ENCODE measurements around the gene OAT.

OAT gene

GRCh38 chr10:124461642-124462347 lies 43.1 kb upstream of the OAT start, which contains the start of gene LHPP:
LHPP (plus strand) TSS chr10:124461823; CDS start chr10:124461863, 40 bp downstream.
- no peaks in the 10 kb centered on the region for H3K9me2 ChIP-seq (replicated peaks; ENCODE audit: low read depth, low read length)
- peak within 1 kb of the TSS; percentile 68 for H3K9ac ChIP-seq (ENCODE audit: low read depth, low read length, poor library complexity, severe bottlenecking)
- H3K79me2 ChIP-seq (ENCODE audit: insufficient read depth, low read length): peaks cover 6% of the 10 kb centered on the region; the same call in 1 of the 2 replicates
- peak within 1 kb of the TSS; percentile 99 for H2AFZ ChIP-seq (ENCODE audit: low read length)
- no peaks in the 10 kb centered on the region for H3K9me3 ChIP-seq (ENCODE audit: insufficient read depth, low read depth, low read length)
- no peaks in the 10 kb centered on the region for H4K20me1 ChIP-seq (ENCODE audit: insufficient read depth, low read length, poor library complexity, severe bottlenecking)
- H3K4me2 ChIP-seq (ENCODE audit: low read depth, low read length, poor library complexity, severe bottlenecking): peak within 1 kb of the TSS; percentile 88
- TF ChIP-seq, protein P1, sequence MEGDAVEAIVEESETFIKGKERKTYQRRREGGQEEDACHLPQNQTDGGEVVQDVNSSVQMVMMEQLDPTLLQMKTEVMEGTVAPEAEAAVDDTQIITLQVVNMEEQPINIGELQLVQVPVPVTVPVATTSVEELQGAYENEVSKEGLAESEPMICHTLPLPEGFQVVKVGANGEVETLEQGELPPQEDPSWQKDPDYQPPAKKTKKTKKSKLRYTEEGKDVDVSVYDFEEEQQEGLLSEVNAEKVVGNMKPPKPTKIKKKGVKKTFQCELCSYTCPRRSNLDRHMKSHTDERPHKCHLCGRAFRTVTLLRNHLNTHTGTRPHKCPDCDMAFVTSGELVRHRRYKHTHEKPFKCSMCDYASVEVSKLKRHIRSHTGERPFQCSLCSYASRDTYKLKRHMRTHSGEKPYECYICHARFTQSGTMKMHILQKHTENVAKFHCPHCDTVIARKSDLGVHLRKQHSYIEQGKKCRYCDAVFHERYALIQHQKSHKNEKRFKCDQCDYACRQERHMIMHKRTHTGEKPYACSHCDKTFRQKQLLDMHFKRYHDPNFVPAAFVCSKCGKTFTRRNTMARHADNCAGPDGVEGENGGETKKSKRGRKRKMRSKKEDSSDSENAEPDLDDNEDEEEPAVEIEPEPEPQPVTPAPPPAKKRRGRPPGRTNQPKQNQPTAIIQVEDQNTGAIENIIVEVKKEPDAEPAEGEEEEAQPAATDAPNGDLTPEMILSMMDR (conservative IDR thresholded peaks at IDR 0.05; ENCODE audit: low read length): no peak
- TF ChIP-seq EZH2phosphoT487 (IDR thresholded peaks at IDR 0.05; ENCODE audit: borderline replicate concordance): no peak
- H3K4me3 ChIP-seq (ENCODE audit: low read length, poor library complexity, severe bottlenecking): peak within 1 kb of the TSS; percentile 88
- H3K36me3 ChIP-seq (ENCODE audit: insufficient read depth, low read length): no peaks in the 10 kb centered on the region
- H3K27me3 ChIP-seq (ENCODE audit: insufficient read depth, low read length, poor library complexity, severe bottlenecking): no peaks in the 10 kb centered on the region
- H3K4me1 ChIP-seq (ENCODE audit: insufficient read depth, low read length, poor library complexity, severe bottlenecking): peaks cover 23% of the 10 kb centered on the region
- no peaks in the 10 kb centered on the region for H3F3A ChIP-seq (ENCODE audit: low read depth)

DNA sequence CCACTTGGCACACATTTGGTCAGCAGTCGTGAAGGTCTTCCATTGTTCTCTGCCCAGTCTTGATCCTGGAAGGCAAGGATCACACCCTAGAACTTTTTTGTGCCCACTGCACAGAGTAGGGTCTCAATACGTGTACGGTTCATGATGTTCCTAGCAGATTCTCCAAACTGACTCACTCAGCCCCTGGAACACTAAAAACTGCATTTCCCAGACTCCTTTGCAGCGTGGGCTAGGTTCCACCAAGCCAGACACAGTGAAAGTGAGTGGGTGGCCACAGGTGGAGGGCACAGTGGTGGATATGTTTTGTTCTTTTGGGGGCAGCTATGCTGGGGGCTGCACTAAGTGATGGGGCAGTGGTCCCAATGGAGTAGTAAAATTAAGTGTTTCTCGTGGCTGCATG lies 41.4 kb upstream of the OAT start:
- no peaks in the 10 kb centered on the region for H4K20me1 ChIP-seq (ENCODE audit: insufficient read depth, low read length, poor library complexity, severe bottlenecking)
- no peak overlapping the region for H3K4me3 ChIP-seq (ENCODE audit: low read length, poor library complexity, severe bottlenecking)
- no peak for TF ChIP-seq EZH2phosphoT487 (IDR thresholded peaks at IDR 0.05; ENCODE audit: borderline replicate concordance)
- TF ChIP-seq, protein P1 (conservative IDR thresholded peaks at IDR 0.05; ENCODE audit: low read length): no peak
- H2AFZ ChIP-seq (ENCODE audit: low read length): no peak overlapping the region
- H3F3A ChIP-seq (ENCODE audit: low read depth): no peaks in the 10 kb centered on the region
- peaks cover 6% of the 10 kb centered on the region; the same call in 1 of the 2 replicates for H3K79me2 ChIP-seq (ENCODE audit: insufficient read depth, low read length)
- H3K9me3 ChIP-seq (ENCODE audit: insufficient read depth, low read depth, low read length): no peaks in the 10 kb centered on the region
- no peaks in the 10 kb centered on the region for H3K27me3 ChIP-seq (ENCODE audit: insufficient read depth, low read length, poor library complexity, severe bottlenecking)
- H3K4me1 ChIP-seq (ENCODE audit: insufficient read depth, low read length, poor library complexity, severe bottlenecking): peaks cover 18% of the 10 kb centered on the region
- no peaks in the 10 kb centered on the region for H3K9me2 ChIP-seq (replicated peaks; ENCODE audit: low read depth, low read length)
- no peak overlapping the region for H3K9ac ChIP-seq (ENCODE audit: low read depth, low read length, poor library complexity, severe bottlenecking)
- H3K4me2 ChIP-seq (ENCODE audit: low read depth, low read length, poor library complexity, severe bottlenecking): no peak overlapping the region
- H3K36me3 ChIP-seq (ENCODE audit: insufficient read depth, low read length): no peaks in the 10 kb centered on the region

- no peaks in the 10 kb centered on the region for H3K36me3 ChIP-seq (ENCODE audit: insufficient read depth, low read length)
- H3K79me2 ChIP-seq (ENCODE audit: insufficient read depth, low read length): peaks cover 6% of the 10 kb centered on the region; the same call in 1 of the 2 replicates
- no peaks in the 10 kb centered on the region for H3F3A ChIP-seq (ENCODE audit: low read depth)
- H3K4me1 ChIP-seq (ENCODE audit: insufficient read depth, low read length, poor library complexity, severe bottlenecking): peaks cover 11% of the 10 kb centered on the region
- TF ChIP-seq, protein P1 (conservative IDR thresholded peaks at IDR 0.05; ENCODE audit: low read length): no peak
- no peak for TF ChIP-seq EZH2phosphoT487 (IDR thresholded peaks at IDR 0.05; ENCODE audit: borderline replicate concordance)
- H3K27me3 ChIP-seq (ENCODE audit: insufficient read depth, low read length, poor library complexity, severe bottlenecking): no peaks in the 10 kb centered on the region
- no peak overlapping the region for H2AFZ ChIP-seq (ENCODE audit: low read length)
- no peak overlapping the region for H3K4me3 ChIP-seq (ENCODE audit: low read length, poor library complexity, severe bottlenecking)
- H3K9me3 ChIP-seq (ENCODE audit: insufficient read depth, low read depth, low read length): no peaks in the 10 kb centered on the region
- no peaks in the 10 kb centered on the region for H4K20me1 ChIP-seq (ENCODE audit: insufficient read depth, low read length, poor library complexity, severe bottlenecking)
- no peak overlapping the region for H3K9ac ChIP-seq (ENCODE audit: low read depth, low read length, poor library complexity, severe bottlenecking)
- H3K4me2 ChIP-seq (ENCODE audit: low read depth, low read length, poor library complexity, severe bottlenecking): no peak overlapping the region
- H3K9me2 ChIP-seq (replicated peaks; ENCODE audit: low read depth, low read length): no peaks in the 10 kb centered on the region
Measured at GRCh38 chr10:124459395-124459794, 40.7 kb upstream of the OAT start.

Measured in Loucy (cell line).